Cardiac muscle cell (in vitro differentiated cells and primary cell): ENCODE measurements around the gene TAPBPL. TPM values are rescaled to one million over a fixed set of nuclear protein-coding genes. Genes with fewer than 3 reads are reported as not detected.

Experiments
- DNase-seq, 2 donors: peaks; one replicate each; pipeline versions ENCODE4 v3.0.0 to v3.0.0-alpha.2; 2010 to 2017; ENCODE audit warnings: low read depth in 1 of 2, low spot score in 1 of 2
- H3K27ac ChIP-seq: fragments of 200-600 bp; sonication (generic); 2 replicates; pipeline ENCODE4 v1.5.1; 2016
- H3K27me3 ChIP-seq: fragments of 200-600 bp; sonication (generic); 2 replicates; pipeline ENCODE4 v1.6.0; 2016; ENCODE audit warnings: control low read depth
- H3K36me3 ChIP-seq: fragments of 200-600 bp; sonication (generic); 2 replicates; pipeline ENCODE4 v1.5.1; 2016; ENCODE audit warnings: control low read depth
- H3K4me1 ChIP-seq: fragments of 200-600 bp; sonication (generic); 2 replicates; pipeline ENCODE4 v1.8.1; 2017; ENCODE audit warnings: low read depth, mild to moderate bottlenecking, mixed run types
- H3K4me3 ChIP-seq: fragments of 200-600 bp; sonication (generic); 2 replicates; pipeline ENCODE4 v1.5.1; 2016; ENCODE audit warnings: mild to moderate bottlenecking
- H3K9me3 ChIP-seq: fragments of 200-600 bp; sonication (generic); 2 replicates; pipeline ENCODE4 v1.5.1; 2017; ENCODE audit warnings: low read depth, mild to moderate bottlenecking, control low read depth
- polyA plus RNA-seq: library from polyadenylated mRNA; unstranded; fragments of >200 nt; fragmentation: Nextera tagmentation; extraction: Ambion mirVana; gene quantifications from 2 replicates; pipeline ENCODE4 v1.2.1, GENCODE V29; 2016
- total RNA-seq: library from RNA; depleted of rRNA; stranded (reverse); fragments of >200 nt; gene quantifications from 2 replicates; pipeline ENCODE4 v1.2.3, GENCODE V29; 2016
- TF ChIP-seq, protein P1 (sequence below): IDR thresholded peaks from 2 replicates; pipeline ENCODE4 v1.5.1; 2012; ENCODE audit warnings: low read depth, mild to moderate bottlenecking, low read length

TAPBPL gene
- total and polyA plus RNA-seq, 2 experiments from 2014 or later, result 3.3 to 3.4 TPM

DNA sequence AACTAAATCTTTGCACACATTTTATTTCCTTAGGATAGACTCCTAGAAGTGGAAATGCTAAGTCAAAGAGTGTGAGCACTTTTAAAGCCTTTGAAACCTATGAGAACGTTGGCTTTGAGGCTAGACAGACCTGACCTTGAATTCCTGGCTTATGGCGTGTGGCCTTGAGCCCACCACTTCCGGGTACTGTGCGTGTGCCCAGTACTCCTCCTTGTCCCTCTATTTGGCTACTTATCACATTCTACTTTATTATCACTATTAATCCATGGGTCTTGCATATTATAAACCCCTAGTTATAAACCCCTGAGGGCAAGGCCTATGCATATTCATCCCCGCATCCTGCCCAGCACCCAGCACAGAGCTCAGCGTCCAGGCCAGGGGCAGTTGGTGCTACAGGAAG is 33.0 kb upstream of the TAPBPL start:
- H3K4me1 ChIP-seq, result no peaks in the 10 kb centered on the region
- TF ChIP-seq, protein P1, sequence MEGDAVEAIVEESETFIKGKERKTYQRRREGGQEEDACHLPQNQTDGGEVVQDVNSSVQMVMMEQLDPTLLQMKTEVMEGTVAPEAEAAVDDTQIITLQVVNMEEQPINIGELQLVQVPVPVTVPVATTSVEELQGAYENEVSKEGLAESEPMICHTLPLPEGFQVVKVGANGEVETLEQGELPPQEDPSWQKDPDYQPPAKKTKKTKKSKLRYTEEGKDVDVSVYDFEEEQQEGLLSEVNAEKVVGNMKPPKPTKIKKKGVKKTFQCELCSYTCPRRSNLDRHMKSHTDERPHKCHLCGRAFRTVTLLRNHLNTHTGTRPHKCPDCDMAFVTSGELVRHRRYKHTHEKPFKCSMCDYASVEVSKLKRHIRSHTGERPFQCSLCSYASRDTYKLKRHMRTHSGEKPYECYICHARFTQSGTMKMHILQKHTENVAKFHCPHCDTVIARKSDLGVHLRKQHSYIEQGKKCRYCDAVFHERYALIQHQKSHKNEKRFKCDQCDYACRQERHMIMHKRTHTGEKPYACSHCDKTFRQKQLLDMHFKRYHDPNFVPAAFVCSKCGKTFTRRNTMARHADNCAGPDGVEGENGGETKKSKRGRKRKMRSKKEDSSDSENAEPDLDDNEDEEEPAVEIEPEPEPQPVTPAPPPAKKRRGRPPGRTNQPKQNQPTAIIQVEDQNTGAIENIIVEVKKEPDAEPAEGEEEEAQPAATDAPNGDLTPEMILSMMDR, result no peak
- H3K36me3 ChIP-seq, result no peaks in the 10 kb centered on the region

DNA sequence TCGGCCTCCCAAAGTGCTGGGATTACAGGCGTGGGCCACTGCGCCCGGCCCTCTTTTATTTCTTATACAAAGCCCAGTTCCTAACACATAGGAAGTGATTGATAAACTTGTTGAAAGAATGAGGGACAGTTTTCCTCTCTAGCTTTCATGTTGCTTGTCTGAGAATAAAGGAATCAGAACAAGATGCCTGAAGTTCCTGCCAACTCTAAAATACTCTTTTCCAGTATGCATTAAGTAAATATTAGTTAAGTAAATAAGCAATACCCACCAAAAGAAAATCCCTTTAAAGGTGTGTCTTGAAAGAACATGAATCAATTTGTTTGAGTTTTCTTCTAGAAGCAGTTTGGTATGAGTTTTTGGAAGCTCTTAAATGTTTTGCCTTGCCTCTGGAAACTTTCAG is 31.5 kb upstream of the TAPBPL start:
- Histone ChIP-seq H3K4me1 (no peaks in the 10 kb centered on the region), H3K27ac (no peak overlapping the region), H3K36me3 (no peaks in the 10 kb centered on the region), H3K4me3 (no peak overlapping the region), H3K9me3 (no peaks in the 10 kb centered on the region), H3K27me3 (no peaks in the 10 kb centered on the region)
- DNase-seq, result no peak
- TF ChIP-seq, protein P1, result no peak

More for the DNA sequence above, 33.0 kb upstream of the TAPBPL start:
- no peak overlapping the region for H3K27ac ChIP-seq
- H3K9me3 ChIP-seq, result no peaks in the 10 kb centered on the region
- no peak for DNase-seq
- H3K27me3 ChIP-seq, result no peaks in the 10 kb centered on the region
- H3K4me3 ChIP-seq, result no peak overlapping the region

DNA sequence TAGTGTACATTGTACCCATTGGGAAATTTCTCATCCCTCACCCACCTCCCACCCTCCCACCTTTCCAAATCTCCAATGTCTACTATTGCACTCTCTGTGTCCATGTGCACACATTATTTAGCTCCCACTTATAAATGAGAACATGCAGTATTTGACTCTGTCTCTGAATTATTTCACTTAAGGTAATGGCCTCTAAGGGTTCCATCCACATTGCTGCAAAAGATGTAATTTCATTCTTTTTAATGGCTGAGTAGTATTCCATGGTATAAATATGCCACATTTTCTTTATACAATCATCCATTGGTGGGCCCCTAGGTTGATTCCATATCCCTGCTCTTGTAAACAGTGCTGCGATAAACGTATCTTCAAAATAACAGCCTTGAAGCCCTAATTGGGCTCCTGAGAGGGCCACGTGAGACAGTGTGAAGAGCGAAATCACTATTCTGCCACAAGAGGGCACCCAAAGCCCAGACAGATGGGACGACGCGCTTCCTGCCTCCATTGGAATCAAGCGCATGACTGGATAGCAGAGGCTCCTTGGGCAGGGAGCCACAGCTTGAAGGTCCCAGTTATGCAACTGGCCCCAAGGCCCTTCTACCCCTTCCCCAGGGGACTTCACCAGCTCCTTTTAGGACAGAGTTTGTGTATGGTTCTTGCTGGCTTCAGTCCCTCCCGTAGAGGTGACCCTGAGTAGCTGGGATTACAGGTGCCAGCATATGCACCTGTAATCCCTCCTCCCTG is 28.4 kb upstream of the TAPBPL start:
- H3K27ac ChIP-seq, result no peak overlapping the region
- no peaks in the 10 kb centered on the region for H3K9me3 ChIP-seq

DNA sequence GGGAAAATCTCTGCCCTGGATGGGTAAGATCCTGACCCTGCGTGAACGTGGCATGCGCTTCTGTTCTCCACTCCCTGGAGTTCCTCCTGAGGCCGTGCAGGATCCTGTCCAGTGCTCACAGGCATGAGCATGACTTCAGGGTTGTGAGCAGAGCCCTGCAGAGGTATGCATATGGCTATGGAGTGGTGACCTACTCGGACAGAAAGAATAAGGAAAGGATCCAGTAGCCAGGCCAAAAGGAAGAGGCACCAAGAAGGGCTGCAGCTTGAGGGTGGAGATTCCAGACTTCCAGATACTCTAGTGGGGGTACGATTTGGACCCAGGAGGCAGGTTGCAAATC is 27.9 kb upstream of the TAPBPL start:
- Histone ChIP-seq H3K36me3 (no peaks in the 10 kb centered on the region), H3K4me1 (no peaks in the 10 kb centered on the region), H3K27ac (no peak overlapping the region), H3K4me3 (no peak overlapping the region), H3K27me3 (no peaks in the 10 kb centered on the region), H3K9me3 (no peaks in the 10 kb centered on the region)
- TF ChIP-seq, protein P1, result no peak
- DNase-seq, result no peak

More for the DNA sequence above, 28.4 kb upstream of the TAPBPL start:
- no peaks in the 10 kb centered on the region for H3K4me1 ChIP-seq
- no peaks in the 10 kb centered on the region for H3K36me3 ChIP-seq
- peak; percentile 89 to 97 for DNase-seq
- TF ChIP-seq, protein P1, result peak; percentile 79
- H3K4me3 ChIP-seq, result no peak overlapping the region
- H3K27me3 ChIP-seq, result no peaks in the 10 kb centered on the region

DNA sequence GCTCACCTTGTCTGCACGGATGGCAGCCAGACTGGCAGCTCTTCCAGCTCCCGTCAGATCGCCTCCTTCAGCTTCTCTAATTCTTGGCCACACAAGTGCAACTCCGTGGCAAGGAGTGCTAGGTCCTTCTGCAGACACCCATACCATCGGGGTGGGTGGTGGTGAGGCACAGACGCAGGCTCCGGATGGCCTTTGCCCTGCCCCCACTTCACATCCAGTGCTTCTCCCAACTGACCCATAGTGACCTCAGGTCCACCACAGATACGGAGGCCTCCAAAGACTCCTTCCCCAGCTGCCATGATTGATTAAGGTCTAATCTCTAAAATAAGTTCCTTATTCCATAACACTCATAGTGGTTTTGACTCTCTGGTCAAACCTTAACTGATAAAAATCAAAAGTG is 27.0 kb upstream of the TAPBPL start:
- H3K27ac ChIP-seq, result no peak overlapping the region
- no peak for DNase-seq
- H3K4me3 ChIP-seq, result no peak overlapping the region
- no peaks in the 10 kb centered on the region for H3K4me1 ChIP-seq
- TF ChIP-seq, protein P1, result no peak
- H3K36me3 ChIP-seq, result no peaks in the 10 kb centered on the region
- H3K27me3 ChIP-seq, result no peaks in the 10 kb centered on the region
- H3K9me3 ChIP-seq, result no peaks in the 10 kb centered on the region
